RPMI8226 (cell line): Measurements from ENCODE around the gene MRPL46.
"Not testable (repeated sequence)": the region's sequence is repeated elsewhere in the genome, so short reads cannot be mapped to it uniquely, and the experiment has no call there.

Experiments
- DNase-seq: peaks from one replicate; pipeline ENCODE4 v3.0.0-alpha.2; 2015

The MRPL46 gene

DNA sequence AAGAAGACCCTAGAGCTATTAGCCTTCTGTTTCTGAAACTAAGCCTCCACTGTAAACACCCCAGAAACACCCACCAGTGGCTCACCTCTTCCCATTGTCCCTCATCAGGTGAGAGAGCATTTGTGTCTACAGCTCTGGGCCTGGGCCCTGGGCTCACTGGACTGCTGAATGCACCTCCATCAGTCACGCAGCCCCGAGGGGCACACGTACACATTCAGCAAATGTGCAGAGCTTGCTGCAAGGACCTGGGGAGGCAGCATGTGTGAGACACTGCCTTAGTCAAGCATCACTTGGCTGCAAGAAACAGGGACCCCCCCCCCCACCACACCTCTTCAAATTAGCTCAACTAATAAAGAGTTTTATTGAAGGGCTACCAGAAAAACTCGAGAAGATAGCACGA lies 29.0 kb downstream of the MRPL46 start:
- no peak for DNase-seq

DNA sequence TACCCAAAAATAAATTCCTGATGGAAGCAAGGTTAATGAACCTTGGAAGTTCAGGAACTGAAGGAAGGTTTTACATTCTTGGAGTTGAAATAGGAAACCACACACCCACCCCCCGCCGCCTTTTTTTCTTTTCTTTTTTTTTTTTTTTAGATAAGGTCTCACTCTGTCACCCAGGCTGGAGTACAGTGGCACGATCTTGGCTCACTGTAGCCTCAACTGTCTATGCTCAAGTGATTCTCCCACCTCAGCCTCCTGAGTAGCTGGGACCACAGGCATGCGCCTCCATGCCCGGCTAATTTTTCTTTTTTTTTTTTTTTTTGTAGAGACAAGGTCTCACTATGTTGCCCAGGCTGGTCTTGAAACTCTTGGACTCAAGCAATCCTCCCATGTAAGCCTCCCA lies 33.1 kb downstream of the MRPL46 start:
- not testable (repeated sequence) for DNase-seq

DNA sequence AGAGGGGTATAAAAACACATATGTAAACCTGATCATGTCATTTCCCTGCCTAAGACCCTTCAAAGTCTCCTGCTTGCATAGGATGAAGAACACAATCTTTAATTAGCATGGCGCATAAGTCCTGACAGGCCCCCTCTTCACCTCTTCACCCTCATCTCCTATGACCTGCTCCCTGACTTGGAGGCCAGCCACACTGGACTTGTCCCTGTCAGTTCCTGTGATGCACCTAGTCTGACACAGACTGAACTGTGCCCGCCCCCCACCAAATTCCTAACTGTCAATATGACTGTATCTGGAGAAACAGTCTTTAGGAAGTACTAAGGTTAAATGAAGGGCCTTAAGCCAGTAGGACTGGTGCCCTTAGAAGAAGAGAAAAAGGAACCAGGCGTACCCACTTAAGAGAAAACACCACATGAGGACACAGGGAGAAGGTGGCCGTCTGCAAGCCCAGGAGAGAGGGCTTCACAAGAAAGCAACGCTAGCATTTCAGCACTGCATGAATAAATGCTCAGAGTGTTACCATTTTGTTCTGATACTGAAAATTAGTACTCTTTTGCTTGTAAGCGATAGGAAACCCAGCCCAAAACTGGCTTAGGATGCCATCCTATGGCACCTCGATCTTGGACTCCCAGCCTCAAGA lies 34.0 kb downstream of the MRPL46 start:
- DNase-seq: no peak

- DNase-seq: no peak
Measured at GRCh38 chr15:88431441-88431840, 35.7 kb downstream of the MRPL46 start.

DNA sequence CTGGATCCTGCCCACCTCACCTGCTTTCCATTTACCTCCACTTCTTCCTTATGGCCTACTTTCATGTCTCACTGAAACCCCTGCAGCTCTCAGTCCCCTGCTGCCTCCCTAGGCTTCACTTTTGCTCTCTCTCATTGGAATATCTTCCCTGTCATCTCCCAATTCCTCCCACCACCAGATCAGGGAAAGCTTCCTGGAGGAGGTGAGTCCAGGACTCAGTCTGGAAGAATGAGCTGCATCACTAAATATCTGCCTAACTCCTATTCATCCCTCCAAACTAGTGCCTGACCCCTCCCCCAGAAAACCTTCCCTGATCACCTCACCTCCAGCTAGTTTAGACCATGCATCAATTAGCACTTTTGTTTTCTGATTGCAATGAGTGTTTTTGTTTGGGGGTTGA lies 37.1 kb downstream of the MRPL46 start:
- DNase-seq: no peak

- no peak for DNase-seq
Measured at GRCh38 chr15:88428805-88429605, 38.2 kb downstream of the MRPL46 start.

GRCh38 chr15:88428053-88428452 lies 39.1 kb downstream of the MRPL46 start:
- DNase-seq: no peak

- DNase-seq: no peak
Measured at GRCh38 chr15:88426304-88426703, 40.9 kb downstream of the MRPL46 start.

- DNase-seq: no peak
Measured at GRCh38 chr15:88423331-88423730, 43.9 kb downstream of the MRPL46 start.

- DNase-seq: no peak
Measured at GRCh38 chr15:88419830-88420229, 47.4 kb downstream of the MRPL46 start.
